ENCODE data around the gene ACTR1A.
"Not testable (repeated sequence)": the region's sequence is repeated elsewhere in the genome, so short reads cannot be mapped to it uniquely, and the experiment has no call there.

ACTR1A gene

DNA sequence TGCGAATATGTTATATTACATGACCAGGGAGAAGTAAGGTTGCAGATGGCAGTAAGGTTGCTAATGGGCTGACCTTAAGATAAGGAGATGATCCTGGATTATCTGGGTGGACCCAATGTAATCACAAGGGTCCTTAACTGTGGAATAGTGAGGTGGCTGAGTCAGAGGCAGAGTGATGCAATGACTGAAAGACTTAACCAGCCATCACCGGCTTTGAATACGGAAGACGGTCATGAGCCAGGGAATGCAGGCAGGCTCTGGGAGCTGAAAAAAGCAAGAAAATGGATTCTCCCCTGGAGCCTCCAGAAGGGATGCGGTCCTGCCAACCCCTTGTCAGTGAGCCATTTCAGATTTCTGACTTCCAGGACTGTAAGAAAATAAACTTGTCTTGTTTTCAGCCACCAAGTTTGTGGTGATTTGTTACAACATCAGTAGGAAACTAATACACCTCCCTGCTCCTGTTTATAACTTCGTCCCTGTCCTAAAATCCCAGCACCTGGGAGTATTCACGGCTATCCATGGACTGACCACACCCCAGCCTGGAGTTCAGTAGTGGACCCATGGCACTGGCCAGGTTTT, 46.5 kb downstream of the ACTR1A start:
- TF ChIP-seq, protein P1, sequence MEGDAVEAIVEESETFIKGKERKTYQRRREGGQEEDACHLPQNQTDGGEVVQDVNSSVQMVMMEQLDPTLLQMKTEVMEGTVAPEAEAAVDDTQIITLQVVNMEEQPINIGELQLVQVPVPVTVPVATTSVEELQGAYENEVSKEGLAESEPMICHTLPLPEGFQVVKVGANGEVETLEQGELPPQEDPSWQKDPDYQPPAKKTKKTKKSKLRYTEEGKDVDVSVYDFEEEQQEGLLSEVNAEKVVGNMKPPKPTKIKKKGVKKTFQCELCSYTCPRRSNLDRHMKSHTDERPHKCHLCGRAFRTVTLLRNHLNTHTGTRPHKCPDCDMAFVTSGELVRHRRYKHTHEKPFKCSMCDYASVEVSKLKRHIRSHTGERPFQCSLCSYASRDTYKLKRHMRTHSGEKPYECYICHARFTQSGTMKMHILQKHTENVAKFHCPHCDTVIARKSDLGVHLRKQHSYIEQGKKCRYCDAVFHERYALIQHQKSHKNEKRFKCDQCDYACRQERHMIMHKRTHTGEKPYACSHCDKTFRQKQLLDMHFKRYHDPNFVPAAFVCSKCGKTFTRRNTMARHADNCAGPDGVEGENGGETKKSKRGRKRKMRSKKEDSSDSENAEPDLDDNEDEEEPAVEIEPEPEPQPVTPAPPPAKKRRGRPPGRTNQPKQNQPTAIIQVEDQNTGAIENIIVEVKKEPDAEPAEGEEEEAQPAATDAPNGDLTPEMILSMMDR (IDR thresholded peaks at IDR 0.05; ENCODE audit: insufficient read depth, low read length, poor library complexity, severe bottlenecking): no peak
- TF ChIP-seq EZH2phosphoT487 (conservative IDR thresholded peaks at IDR 0.05; ENCODE audit: low read length): no peak
- Histone ChIP-seq H3K36me3 (ENCODE audit: low read length) (no peaks in the 10 kb centered on the region; the same call in 1 of the 2 replicates), H3K79me2 (ENCODE audit: insufficient read depth, low read length) (peaks cover 23% of the 10 kb centered on the region), H3K9me3 (ENCODE audit: insufficient read depth, low read length) (no peaks in the 10 kb centered on the region), H4K20me1 (ENCODE audit: low read depth, low read length) (no peaks in the 10 kb centered on the region), H3K4me2 (ENCODE audit: low read depth, low read length, poor library complexity, severe bottlenecking) (no peak overlapping the region), H3K9ac (ENCODE audit: low read length) (no peak overlapping the region), H3K9me2 (replicated peaks; ENCODE audit: insufficient read depth, low read length) (no peaks in the 10 kb centered on the region), H2AFZ (ENCODE audit: low read depth, low read length, severe bottlenecking) (no peak overlapping the region), H3F3A (ENCODE audit: insufficient read depth) (peaks cover 9% of the 10 kb centered on the region), H3K27me3 (ENCODE audit: low read length) (no peaks in the 10 kb centered on the region), H3K27ac (ENCODE audit: low read depth, low read length) (no peak overlapping the region), H3K4me3 (ENCODE audit: insufficient read depth, low read length, poor library complexity, severe bottlenecking) (no peak overlapping the region)

DNA sequence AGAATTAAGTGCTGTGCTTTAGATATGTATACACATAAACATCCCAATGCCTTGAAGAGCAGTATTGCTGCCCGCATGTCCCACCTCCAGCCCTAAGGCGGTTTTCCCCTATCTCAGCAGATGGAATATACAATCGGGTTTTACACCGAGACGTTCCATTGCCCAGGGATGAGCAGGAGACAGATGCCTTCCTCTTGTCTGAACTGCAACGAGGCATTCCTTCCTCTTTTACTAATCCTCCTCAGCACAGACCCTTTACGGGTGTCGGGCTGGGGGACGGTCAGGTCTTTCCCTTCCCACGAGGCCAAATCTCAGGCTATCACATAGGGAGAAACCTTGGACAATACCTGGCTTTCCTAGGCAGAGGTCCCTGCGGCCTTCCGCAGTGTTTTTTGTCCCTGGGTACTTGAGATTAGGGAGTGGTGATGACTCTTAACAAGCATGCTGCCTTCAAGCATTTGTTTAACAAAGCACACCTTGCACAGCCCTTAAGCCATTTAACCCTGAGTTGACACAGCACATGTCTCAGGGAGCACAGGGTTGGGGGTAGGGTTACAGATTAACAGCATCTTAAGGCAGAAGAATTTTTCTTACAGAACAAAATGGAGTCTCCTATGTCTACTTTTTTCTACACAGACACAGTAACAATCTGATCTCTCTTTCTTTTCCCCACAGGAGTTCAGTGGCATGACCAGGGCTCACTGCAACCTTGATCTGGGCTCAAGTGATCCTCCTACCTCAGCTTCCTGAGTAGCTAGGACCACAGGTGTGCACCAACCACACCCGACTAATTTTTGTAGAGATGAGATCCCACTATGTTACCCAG, 47.6 kb downstream of the ACTR1A start:
- not testable (repeated sequence) for H3K4me2 ChIP-seq (ENCODE audit: low read depth, low read length, poor library complexity, severe bottlenecking); H4K20me1 ChIP-seq (ENCODE audit: low read depth, low read length); H3K9me3 ChIP-seq (ENCODE audit: insufficient read depth, low read length); H3K4me3 ChIP-seq (ENCODE audit: insufficient read depth, low read length, poor library complexity, severe bottlenecking); H2AFZ ChIP-seq (ENCODE audit: low read depth, low read length, severe bottlenecking); H3K9ac ChIP-seq (ENCODE audit: low read length); H3K27me3 ChIP-seq (ENCODE audit: low read length); H3K9me2 ChIP-seq (replicated peaks; ENCODE audit: insufficient read depth, low read length); H3F3A ChIP-seq (ENCODE audit: insufficient read depth); H3K27ac ChIP-seq (ENCODE audit: low read depth, low read length); H3K36me3 ChIP-seq (ENCODE audit: low read length)
- H3K79me2 ChIP-seq (ENCODE audit: insufficient read depth, low read length): peaks cover 26% of the 10 kb centered on the region

DNA sequence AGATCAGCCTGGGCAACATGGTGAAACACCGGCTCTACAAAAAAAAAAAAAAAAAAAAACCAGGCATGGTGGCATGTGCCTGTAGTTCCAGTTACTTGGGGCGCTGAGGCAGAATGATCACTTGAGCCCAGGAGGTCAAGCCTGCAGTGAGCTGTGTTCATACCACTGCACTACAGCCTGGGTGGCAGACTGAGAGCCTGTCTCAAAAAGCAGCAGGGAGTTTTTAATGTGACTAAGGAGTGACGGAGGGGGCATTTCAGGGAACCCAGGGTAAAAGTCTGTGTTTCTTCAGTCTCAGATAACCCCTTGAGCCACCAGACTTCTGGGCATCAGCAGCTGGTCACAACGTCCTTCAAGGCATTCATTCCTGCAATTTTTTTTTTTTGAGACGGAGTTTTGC, 49.0 kb downstream of the ACTR1A start:
- Histone ChIP-seq H2AFZ (ENCODE audit: low read depth, low read length, severe bottlenecking) (no peak overlapping the region), H3K27ac (ENCODE audit: low read depth, low read length) (no peak overlapping the region), H4K20me1 (ENCODE audit: low read depth, low read length) (no peaks in the 10 kb centered on the region), H3K4me3 (ENCODE audit: insufficient read depth, low read length, poor library complexity, severe bottlenecking) (no peak overlapping the region), H3K79me2 (ENCODE audit: insufficient read depth, low read length) (peaks cover 26% of the 10 kb centered on the region), H3K4me2 (ENCODE audit: low read depth, low read length, poor library complexity, severe bottlenecking) (no peak overlapping the region), H3K9me3 (ENCODE audit: insufficient read depth, low read length) (no peaks in the 10 kb centered on the region), H3K36me3 (ENCODE audit: low read length) (no peaks in the 10 kb centered on the region; the same call in 1 of the 2 replicates), H3F3A (ENCODE audit: insufficient read depth) (peaks cover 9% of the 10 kb centered on the region), H3K27me3 (ENCODE audit: low read length) (no peaks in the 10 kb centered on the region), H3K9me2 (replicated peaks; ENCODE audit: insufficient read depth, low read length) (no peaks in the 10 kb centered on the region), H3K9ac (ENCODE audit: low read length) (no peak overlapping the region)
- no peak for TF ChIP-seq EZH2phosphoT487 (conservative IDR thresholded peaks at IDR 0.05; ENCODE audit: low read length)
- TF ChIP-seq, protein P1 (IDR thresholded peaks at IDR 0.05; ENCODE audit: insufficient read depth, low read length, poor library complexity, severe bottlenecking): no peak
